A673 (cell line): ENCODE results near the gene SKA1. TPM values are rescaled to one million over a fixed set of nuclear protein-coding genes. Genes with fewer than 3 reads are reported as not detected.
"Not testable (repeated sequence)": the region's sequence is repeated elsewhere in the genome, so short reads cannot be mapped to it uniquely, and the experiment has no call there.

ENCODE experiments used
- BruUV-seq: library from RNA; stranded (reverse); fragments of 400-500 nt; replicated peaks from 2 replicates; lab custom pipeline; 2021; lab: Mats Ljungman, UMichigan
- CTCF ChIA-PET: fragments of 300-600 bp; sonication (Branson Sonifier 250); formaldehyde crosslinking; loops from one replicate; lab custom pipeline; 2022; ENCODE audit warnings: antibody characterized with exemption; lab: Charles Lee
- POLR2A ChIA-PET: fragments of 300-600 bp; sonication (Branson Sonifier 250); formaldehyde crosslinking; loops from one replicate; lab custom pipeline; 2022; ENCODE audit warnings: antibody characterized with exemption; ENCODE audit not compliant: low non-redundant PET; lab: Charles Lee
- DNase-seq: peaks from one replicate; pipeline ENCODE4 v3.0.0-alpha.2; 2015; ENCODE audit warnings: low spot score
- H3K27ac ChIP-seq: fragments of 200-600 bp; sonication (generic); 2 replicates; pipeline ENCODE4 v1.5.1; 2016; ENCODE audit warnings: mixed run types, low read depth, mild to moderate bottlenecking, mixed read lengths, antibody characterized with exemption, low read length; ENCODE audit not compliant: poor library complexity, severe bottlenecking
- H3K27me3 ChIP-seq: fragments of 200-600 bp; sonication (generic); replicated peaks from 2 replicates; pipeline ENCODE4 v1.6.1; 2017; ENCODE audit warnings: mixed run types, low read depth, mild to moderate bottlenecking, mixed read lengths, antibody characterized with exemption, low read length; ENCODE audit not compliant: insufficient read depth, poor library complexity
- H3K36me3 ChIP-seq: fragments of 200-600 bp; sonication (generic); 2 replicates; pipeline ENCODE4 v1.6.1; 2016; ENCODE audit warnings: mixed run types, mild to moderate bottlenecking, mixed read lengths, antibody characterized with exemption, low read length; ENCODE audit not compliant: insufficient read depth, poor library complexity, severe bottlenecking
- H3K4me1 ChIP-seq: fragments of 200-600 bp; sonication (generic); 2 replicates; pipeline ENCODE4 v1.6.1; 2017; ENCODE audit warnings: mixed run types, mild to moderate bottlenecking, mixed read lengths, antibody characterized with exemption, low read length; ENCODE audit not compliant: insufficient read depth, poor library complexity, severe bottlenecking
- H3K4me3 ChIP-seq: fragments of 200-600 bp; sonication (generic); 2 replicates; pipeline ENCODE4 v1.5.1; 2016; ENCODE audit warnings: low read depth, mixed run types, mild to moderate bottlenecking, mixed read lengths, low read length; ENCODE audit not compliant: poor library complexity, severe bottlenecking
- H3K9me3 ChIP-seq: fragments of 200-600 bp; sonication (generic); 2 replicates; pipeline ENCODE4 v1.6.1; 2016; ENCODE audit warnings: mixed run types, low read depth, mild to moderate bottlenecking, mixed read lengths, antibody characterized with exemption, low read length; ENCODE audit not compliant: poor library complexity, severe bottlenecking
- CTCF ChIP-seq: fragments of 300-800, 200-600 bp; sonication (generic); conservative IDR thresholded peaks from 2 replicates; pipeline ENCODE4 v1.5.1; 2017; ENCODE audit warnings: low read depth, mild to moderate bottlenecking, antibody characterized with exemption, low read length, moderate library complexity, mixed read lengths
- EZH2 ChIP-seq: fragments of 200-600 bp; sonication (generic); IDR thresholded peaks from 2 replicates; pipeline ENCODE4 v1.6.1; 2017; ENCODE audit warnings: borderline replicate concordance, low read depth, mild to moderate bottlenecking, mixed read lengths, antibody characterized with exemption, low read length; ENCODE audit not compliant: poor library complexity, severe bottlenecking
- intact Hi-C: fragments of 100-400 bp; cut with micrococcal nuclease; formaldehyde crosslinking; loops from one replicate; pipeline ENCODE4 v1.10.0; 2022; ENCODE audit not compliant: unreplicated experiment
- total RNA-seq: library from RNA; stranded (reverse); gene quantifications from 2 replicates; pipeline ENCODE4 v1.2.3, GENCODE V29; 2021

The SKA1 gene
- total RNA-seq, 1 experiment from 2014 or later, result 41.8 TPM

GRCh38 chr18:50428531-50429206 is 53.8 kb downstream of the SKA1 start:
- POLR2A ChIA-PET, result no interaction called here
- peaks cover 4% of the 10 kb centered on the region for H3K9me3 ChIP-seq
- CTCF ChIA-PET, result interaction anchor here (0.5 to 1.1 kb wide), 6 partner anchors 72 to 996 kb away, joined by 3 to 7 read pairs (median 4); no protein-coding TSS in a partner anchor
- intact Hi-C loops, result loop anchor here (5.0 to 10.0 kb wide), 2 partner anchors 211 to 424 kb away; no protein-coding TSS in a partner anchor
- no peaks in the 10 kb centered on the region for H3K4me1 ChIP-seq
- no peak overlapping the region for H3K4me3 ChIP-seq
- no TSS peak for BruUV-seq
- H3K27me3 ChIP-seq, result no peaks in the 10 kb centered on the region
- no peaks in the 10 kb centered on the region for H3K36me3 ChIP-seq
- DNase-seq, result no peak
- TF ChIP-seq CTCF, result no peak
- no peak for TF ChIP-seq EZH2
- no peak overlapping the region for H3K27ac ChIP-seq

DNA sequence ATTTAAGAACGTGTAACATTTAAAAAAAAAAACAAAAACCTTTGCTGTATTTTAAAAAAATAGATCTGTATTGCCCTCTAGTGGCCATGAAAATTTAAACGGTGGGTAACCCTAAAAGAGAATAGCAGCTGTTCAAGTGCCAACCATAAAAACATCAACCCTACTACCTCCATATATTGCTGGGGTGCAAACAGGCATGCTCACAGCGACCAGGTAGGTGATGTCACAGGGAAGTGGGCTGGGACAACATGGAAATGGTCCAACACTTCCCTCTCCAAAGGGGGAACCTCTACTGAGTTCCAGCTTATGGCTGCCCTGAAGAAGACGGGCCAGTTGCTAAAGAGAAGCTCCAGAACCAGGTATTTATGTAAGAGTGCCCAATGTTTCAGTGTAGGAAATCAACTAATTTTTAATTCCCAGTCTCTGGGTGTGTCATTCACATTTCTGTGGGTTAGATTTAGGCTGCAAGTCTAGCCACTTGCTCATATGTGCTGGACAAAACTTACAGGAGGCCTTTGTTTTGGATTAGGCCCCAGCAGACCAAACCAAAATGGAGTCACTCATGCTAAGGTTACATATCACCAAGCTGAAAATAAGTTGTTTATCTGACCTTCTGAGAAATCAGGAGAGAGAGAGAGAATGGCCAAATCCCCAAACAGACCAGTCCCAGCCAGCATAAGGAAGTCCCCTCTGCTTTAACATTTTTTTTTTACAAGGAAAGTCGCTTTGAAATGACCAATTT is 54.5 kb downstream of the SKA1 start:
- H3K9me3 ChIP-seq, result peaks cover 4% of the 10 kb centered on the region
- H3K27ac ChIP-seq, result no peak overlapping the region
- peak; percentile 50 for DNase-seq
- H3K4me1 ChIP-seq, result no peaks in the 10 kb centered on the region
- ChIA-PET POLR2A (no interaction called here), CTCF (interaction anchor here (0.5 to 1.1 kb wide), 5 partner anchors 107 to 997 kb away, joined by 3 to 7 read pairs (median 4); no protein-coding TSS in a partner anchor)
- no peaks in the 10 kb centered on the region for H3K27me3 ChIP-seq
- intact Hi-C loops, result loop anchor here (5.0 to 10.0 kb wide), 2 partner anchors 212 to 425 kb away; no protein-coding TSS in a partner anchor
- H3K36me3 ChIP-seq, result no peaks in the 10 kb centered on the region
- no TSS peak for BruUV-seq
- TF ChIP-seq CTCF (peak; percentile 63), EZH2 (no peak)
- no peak overlapping the region for H3K4me3 ChIP-seq

GRCh38 chr18:50432915-50433314 is 58.1 kb downstream of the SKA1 start:
- POLR2A ChIA-PET, result no interaction called here
- intact Hi-C loops, result loop anchor here (5.0 kb wide), 1 partner anchor 226 kb away; no protein-coding TSS in a partner anchor
- Histone ChIP-seq H3K27ac (no peak overlapping the region), H3K27me3 (no peaks in the 10 kb centered on the region), H3K9me3 (no peaks in the 10 kb centered on the region), H3K4me3 (no peak overlapping the region), H3K36me3 (no peaks in the 10 kb centered on the region), H3K4me1 (no peaks in the 10 kb centered on the region)
- CTCF ChIA-PET, result no interaction called here
- no TSS peak for BruUV-seq
- DNase-seq, result no peak
- TF ChIP-seq CTCF (no peak), EZH2 (no peak)

DNA sequence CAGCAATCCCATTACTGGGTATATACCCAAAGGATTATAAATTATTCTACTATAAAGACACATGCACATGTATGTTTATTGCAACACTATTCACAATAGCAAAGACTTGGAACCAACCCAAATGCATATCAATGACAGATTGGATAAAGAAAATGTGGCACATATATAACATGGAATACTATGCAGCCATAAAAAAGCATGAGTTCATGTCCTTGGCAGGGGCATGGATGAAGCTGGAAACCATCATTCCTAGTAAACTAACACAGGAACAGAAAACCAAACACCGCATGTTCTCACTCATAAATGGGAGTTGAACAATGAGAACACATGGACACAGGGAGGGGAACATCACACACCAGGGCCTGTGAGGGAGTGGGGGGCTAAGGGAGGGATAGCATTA is 61.9 kb downstream of the SKA1 start:
- H3K9me3 ChIP-seq, POLR2A ChIA-PET, intact Hi-C loops, H3K4me3 ChIP-seq, BruUV-seq, DNase-seq, H3K27me3 ChIP-seq, CTCF ChIA-PET, H3K4me1 ChIP-seq, H3K36me3 ChIP-seq, H3K27ac ChIP-seq: not testable (repeated sequence)
